Endothelial cell of umbilical vein (primary cell): ENCODE results near the gene SERPINE1. TPM values are rescaled to one million over a fixed set of nuclear protein-coding genes. Genes with fewer than 3 reads are reported as not detected.

ENCODE experiments used
- BruUV-seq: library from RNA; stranded (reverse); fragments of 400-500 nt; replicated peaks from 2 replicates; lab custom pipeline; 2021; lab: Mats Ljungman, UMichigan
- CTCF ChIA-PET: fragments of 300-600, 350-600 bp; sonication (Branson Sonifier 250); formaldehyde crosslinking; loops from one replicate; lab custom pipeline; 2021; ENCODE audit warnings: antibody characterized with exemption, inconsistent platforms; lab: Charles Lee
- POLR2A ChIA-PET: fragments of 300-600, 350-600 bp; sonication (Branson Sonifier 250); formaldehyde crosslinking; loops from one replicate; lab custom pipeline; 2021; ENCODE audit warnings: antibody characterized with exemption, inconsistent platforms; lab: Charles Lee
- DNase-seq: peaks from one replicate; pipeline ENCODE4 v3.0.0-alpha.2; 2011; ENCODE audit warnings: low read depth, low spot score
- FAIRE-seq: peaks from 2 replicates; lab custom pipeline; 2011; peaks lifted over from hg19 to GRCh38; lab: Jason Lieb, UNC
- H2AFZ ChIP-seq: 2 replicates; pipeline ENCODE4 v1.6.0; 2012; ENCODE audit warnings: low read depth, low read length, control low read depth, inconsistent platforms
- H3K27ac ChIP-seq: 2 replicates; pipeline ENCODE4 v1.5.1; 2011; ENCODE audit warnings: low read depth, mild to moderate bottlenecking, control low read depth, low read length, moderate library complexity; ENCODE audit not compliant: insufficient read depth
- H3K27me3 ChIP-seq, 2 experiments: 2 replicates each; pipeline versions ENCODE4 v1.6.0 to v1.6.1; 2011; ENCODE audit warnings: low read length in 2 of 2, mixed read lengths in 1 of 2; ENCODE audit not compliant: control insufficient read depth in 2 of 2, insufficient read depth in 2 of 2
- H3K36me3 ChIP-seq, 2 experiments: 2 replicates in 1 of 2; 3 replicates in 1 of 2; pipeline ENCODE4 v1.5.1; 2011; ENCODE audit warnings: low read length in 2 of 2, mild to moderate bottlenecking in 1 of 2, moderate library complexity in 1 of 2; ENCODE audit not compliant: control insufficient read depth in 2 of 2, insufficient read depth in 2 of 2; ENCODE audit errors: extremely low read depth in 1 of 2
- H3K4me1 ChIP-seq: 3 replicates; pipeline ENCODE4 v1.5.1; 2011; ENCODE audit warnings: mild to moderate bottlenecking, low read length; ENCODE audit not compliant: control insufficient read depth, insufficient read depth; ENCODE audit errors: extremely low read depth
- H3K4me2 ChIP-seq: 2 replicates; pipeline ENCODE4 v1.6.1; 2011; ENCODE audit warnings: low read length, control low read depth, mixed read lengths; ENCODE audit not compliant: insufficient read depth
- H3K4me3 ChIP-seq, 3 experiments: fragments of 200-600 bp in 1 of 3; sonication (generic), shearing (Covaris generic) in 1 of 3; replicated peaks in 1 of 3; 2 replicates each; pipeline ENCODE4 v1.5.1; 2011 to 2016; ENCODE audit warnings: control low read depth in 3 of 3, low read length in 3 of 3, mild to moderate bottlenecking in 2 of 3, inconsistent platforms in 1 of 3, low read depth in 1 of 3, moderate library complexity in 1 of 3; ENCODE audit not compliant: insufficient read depth in 1 of 3
- H3K79me2 ChIP-seq: 2 replicates; pipeline ENCODE4 v1.6.0; 2012; ENCODE audit warnings: low read length, inconsistent platforms; ENCODE audit not compliant: control insufficient read depth, insufficient read depth
- H3K9ac ChIP-seq: replicated peaks from 2 replicates; pipeline ENCODE3; 2011; ENCODE audit warnings: low read length, control low read depth; ENCODE audit not compliant: insufficient read depth; ENCODE audit errors: extremely low read depth
- H3K9me1 ChIP-seq: replicated peaks from 3 replicates; pipeline ENCODE4 v1.6.0; 2011; ENCODE audit warnings: mild to moderate bottlenecking, low read length; ENCODE audit not compliant: control insufficient read depth, insufficient read depth; ENCODE audit errors: extremely low read depth
- H3K9me3 ChIP-seq: replicated peaks from 2 replicates; pipeline ENCODE4 v1.5.1; 2012; ENCODE audit warnings: low read length, inconsistent platforms; ENCODE audit not compliant: control insufficient read depth, insufficient read depth
- H4K20me1 ChIP-seq: replicated peaks from 2 replicates; pipeline ENCODE3; 2011; ENCODE audit warnings: mild to moderate bottlenecking, low read length; ENCODE audit not compliant: control insufficient read depth, insufficient read depth; ENCODE audit errors: extremely low read depth
- EZH2 ChIP-seq: IDR thresholded peaks from 2 replicates; pipeline ENCODE4 v1.6.1; 2012; ENCODE audit warnings: borderline replicate concordance, low read depth, mild to moderate bottlenecking, moderate library complexity, low read length, inconsistent platforms; ENCODE audit not compliant: severe bottlenecking
- FOS ChIP-seq: IDR thresholded peaks from 2 replicates; pipeline ENCODE4 v1.6.1; 2011; ENCODE audit warnings: mild to moderate bottlenecking, low read length, moderate library complexity, borderline replicate concordance; ENCODE audit not compliant: insufficient read depth
- GATA2 ChIP-seq: IDR thresholded peaks from 2 replicates; pipeline ENCODE4 v1.7.0; 2011; ENCODE audit warnings: low read depth, mild to moderate bottlenecking, moderate library complexity, mixed read lengths, low read length; ENCODE audit not compliant: insufficient read length, insufficient read depth
- JUN ChIP-seq: IDR thresholded peaks from 2 replicates; pipeline ENCODE4 v1.6.1; 2011; ENCODE audit warnings: borderline replicate concordance, low read depth; ENCODE audit not compliant: insufficient read length, insufficient read depth
- MYC ChIP-seq: IDR thresholded peaks from one replicate; pipeline ENCODE4 v1.6.1; 2011; ENCODE audit warnings: mild to moderate bottlenecking, low read depth, low read length
- POLR2A ChIP-seq: IDR thresholded peaks from 2 replicates; pipeline ENCODE4 v1.6.1; 2012; ENCODE audit warnings: low read depth, mild to moderate bottlenecking, control low read depth, low read length
- POLR2AphosphoS5 ChIP-seq: IDR thresholded peaks from 2 replicates; pipeline ENCODE4 v1.6.1; 2012; ENCODE audit warnings: low read depth, mild to moderate bottlenecking, control low read depth, low read length, moderate library complexity; ENCODE audit not compliant: insufficient read depth
- dilution Hi-C: fragments of 300-500 bp; cut with MboI; formaldehyde crosslinking; loops from one replicate; pipeline ENCODE4 v1.15.0; 2019; ENCODE audit warnings: low sequenced_read_pairs; ENCODE audit not compliant: extremely low pct_ligation_motif_present
- intact Hi-C: fragments of 100-400 bp; cut with micrococcal nuclease; formaldehyde crosslinking; loops from one replicate; pipeline ENCODE4 v1.10.0; 2022
- polyA plus RNA-seq, 4 experiments: library from polyadenylated mRNA; depleted of rRNA in 3 of 4; stranded (reverse) in 3 of 4; unstranded in 1 of 4; fragments of >200 nt; gene quantifications; 2 replicates each; pipeline versions ENCODE4 v1.2.1 to v1.2.3, GENCODE V29; 2011 to 2012; ENCODE audit warnings: missing spikeins in 1 of 4
- total RNA-seq: library from RNA; stranded (reverse); gene quantifications from 2 replicates; pipeline ENCODE4 v1.2.3, GENCODE V29; 2021
- TF ChIP-seq, protein P1 (sequence below): IDR thresholded peaks from 2 replicates; pipeline ENCODE4 v1.6.1; 2011; ENCODE audit not compliant: insufficient read depth, insufficient read length
- TF ChIP-seq, protein P2 (sequence below), 2 donors: IDR thresholded peaks; 1 replicate in 1 of 2; 2 replicates in 1 of 2; pipeline ENCODE4 v1.5.1; 2011; ENCODE audit warnings: low read length in 2 of 2, mild to moderate bottlenecking in 2 of 2, moderate library complexity in 2 of 2, control low read depth in 1 of 2, inconsistent platforms in 1 of 2, low read depth in 1 of 2; ENCODE audit not compliant: insufficient read depth in 1 of 2; ENCODE audit errors: extremely low read depth in 1 of 2

SERPINE1 gene
- total and polyA plus RNA-seq, 2 donors (not counting 3 experiments of a cell fraction or from before 2014, with no cell fraction given): 2,296 to 4,637 TPM

GRCh38 chr7:101186194-101186593, 59.3 kb downstream of the SERPINE1 start:
- FAIRE-seq (no peak), DNase-seq (no peak)
- H3K9ac ChIP-seq: no peak overlapping the region
- H3K4me1 ChIP-seq: no peaks in the 10 kb centered on the region
- dilution Hi-C loops: no loop called here
- no peak overlapping the region for H3K27ac ChIP-seq
- intact Hi-C loops: no loop called here
- H3K4me3 ChIP-seq: no peak overlapping the region
- H3K9me3 ChIP-seq: no peaks in the 10 kb centered on the region
- H3K27me3 ChIP-seq: peaks cover 0 to 2% of the 10 kb centered on the region in 2 experiments
- H3K4me2 ChIP-seq: no peak overlapping the region
- POLR2A ChIA-PET: interaction anchor here (0.7 kb wide), 1 partner anchor 109 kb away, joined by 5 read pairs; no protein-coding TSS in a partner anchor
- no peak overlapping the region for H2AFZ ChIP-seq
- no TSS peak for BruUV-seq
- no peaks in the 10 kb centered on the region for H4K20me1 ChIP-seq
- no peaks in the 10 kb centered on the region for H3K36me3 ChIP-seq
- H3K9me1 ChIP-seq: no peaks in the 10 kb centered on the region
- TF ChIP-seq POLR2AphosphoS5 (no peak), POLR2A (no peak)
- no peaks in the 10 kb centered on the region for H3K79me2 ChIP-seq
- CTCF ChIA-PET: interaction anchor here (1.2 kb wide), 1 partner anchor 48 kb away, joined by 3 read pairs; no protein-coding TSS in a partner anchor

GRCh38 chr7:101186844-101187428, 60.0 kb downstream of the SERPINE1 start:
- no TSS peak for BruUV-seq
- dilution Hi-C loops: no loop called here
- Histone ChIP-seq H3K27me3 (no peaks in the 10 kb centered on the region), H3K79me2 (no peaks in the 10 kb centered on the region), H3K4me2 (no peak overlapping the region), H3K9me3 (no peaks in the 10 kb centered on the region), H3K4me3 (no peak overlapping the region), H3K4me1 (no peaks in the 10 kb centered on the region), H3K36me3 (no peaks in the 10 kb centered on the region), H3K9ac (no peak overlapping the region), H4K20me1 (no peaks in the 10 kb centered on the region), H2AFZ (no peak overlapping the region), H3K9me1 (no peaks in the 10 kb centered on the region), H3K27ac (no peak overlapping the region)
- no peak for FAIRE-seq
- TF ChIP-seq, protein P1, sequence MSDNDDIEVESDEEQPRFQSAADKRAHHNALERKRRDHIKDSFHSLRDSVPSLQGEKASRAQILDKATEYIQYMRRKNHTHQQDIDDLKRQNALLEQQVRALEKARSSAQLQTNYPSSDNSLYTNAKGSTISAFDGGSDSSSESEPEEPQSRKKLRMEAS: no peak
- no peak for TF ChIP-seq MYC
- TF ChIP-seq, protein P2, sequence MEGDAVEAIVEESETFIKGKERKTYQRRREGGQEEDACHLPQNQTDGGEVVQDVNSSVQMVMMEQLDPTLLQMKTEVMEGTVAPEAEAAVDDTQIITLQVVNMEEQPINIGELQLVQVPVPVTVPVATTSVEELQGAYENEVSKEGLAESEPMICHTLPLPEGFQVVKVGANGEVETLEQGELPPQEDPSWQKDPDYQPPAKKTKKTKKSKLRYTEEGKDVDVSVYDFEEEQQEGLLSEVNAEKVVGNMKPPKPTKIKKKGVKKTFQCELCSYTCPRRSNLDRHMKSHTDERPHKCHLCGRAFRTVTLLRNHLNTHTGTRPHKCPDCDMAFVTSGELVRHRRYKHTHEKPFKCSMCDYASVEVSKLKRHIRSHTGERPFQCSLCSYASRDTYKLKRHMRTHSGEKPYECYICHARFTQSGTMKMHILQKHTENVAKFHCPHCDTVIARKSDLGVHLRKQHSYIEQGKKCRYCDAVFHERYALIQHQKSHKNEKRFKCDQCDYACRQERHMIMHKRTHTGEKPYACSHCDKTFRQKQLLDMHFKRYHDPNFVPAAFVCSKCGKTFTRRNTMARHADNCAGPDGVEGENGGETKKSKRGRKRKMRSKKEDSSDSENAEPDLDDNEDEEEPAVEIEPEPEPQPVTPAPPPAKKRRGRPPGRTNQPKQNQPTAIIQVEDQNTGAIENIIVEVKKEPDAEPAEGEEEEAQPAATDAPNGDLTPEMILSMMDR (IDR thresholded peaks at IDR 0.05; ENCODE audit: extremely low read depth in 1 of 2, insufficient read depth in 1 of 2, low read depth in 1 of 2, low read length in 2 of 2): no peak
- TF ChIP-seq POLR2A: no peak
- TF ChIP-seq POLR2AphosphoS5: no peak
- no peak for TF ChIP-seq JUN
- no peak for TF ChIP-seq EZH2
- no peak for TF ChIP-seq GATA2
- TF ChIP-seq FOS: no peak
- DNase-seq: no peak
- intact Hi-C loops: no loop called here
- CTCF ChIA-PET: interaction anchor here (0.6 to 2.3 kb wide), 4 partner anchors 31 to 96 kb away, joined by 3 to 13 read pairs (median 3); no protein-coding TSS in a partner anchor
- POLR2A ChIA-PET: interaction anchor here (0.7 kb wide), 1 partner anchor 109 kb away, joined by 5 read pairs; no protein-coding TSS in a partner anchor
